Chondrocyte (in vitro differentiated cells): ENCODE measurements around the gene TRAF3. TPM values are rescaled to one million over a fixed set of nuclear protein-coding genes. Genes with fewer than 3 reads are reported as not detected.

ENCODE experiments used
- DNase-seq: peaks from one replicate; pipeline ENCODE4 v3.0.0; 2021; ENCODE audit warnings: mixed read lengths, low spot score
- H3K27ac Mint-ChIP-seq: one replicate; pipeline ENCODE4 v1.8.0; 2021; ENCODE audit warnings: mild to moderate bottlenecking, moderate library complexity, mixed read lengths; ENCODE audit not compliant: unreplicated experiment
- H3K27me3 Mint-ChIP-seq: 2 replicates; pipeline ENCODE4 v1.8.0; 2021; ENCODE audit warnings: low read depth, mixed read lengths
- H3K36me3 Mint-ChIP-seq: 2 replicates; pipeline ENCODE4 v1.8.0; 2021; ENCODE audit warnings: low read depth, mixed read lengths
- H3K4me1 Mint-ChIP-seq: 2 replicates; pipeline ENCODE4 v1.8.0; 2021; ENCODE audit warnings: low read depth, mild to moderate bottlenecking, mixed read lengths
- H3K4me3 Mint-ChIP-seq: one replicate; pipeline ENCODE4 v1.8.0; 2021; ENCODE audit warnings: mild to moderate bottlenecking, moderate library complexity, mixed read lengths; ENCODE audit not compliant: unreplicated experiment
- H3K9me3 Mint-ChIP-seq: 2 replicates; pipeline ENCODE4 v1.8.0; 2021; ENCODE audit warnings: low read depth, mixed read lengths
- CTCF ChIP-seq: fragments of 200-600 bp; sonication (generic); IDR thresholded peaks from 2 replicates; pipeline ENCODE4 v1.5.0; 2021; ENCODE audit warnings: antibody characterized with exemption, mild to moderate bottlenecking, moderate library complexity
- total RNA-seq: library from RNA; stranded (reverse); gene quantifications from 3 replicates; pipeline ENCODE4 v1.2.1, GENCODE V29; 2021

TRAF3 gene
- total RNA-seq, 1 donor from 2014 or later: 20.1 TPM

DNA sequence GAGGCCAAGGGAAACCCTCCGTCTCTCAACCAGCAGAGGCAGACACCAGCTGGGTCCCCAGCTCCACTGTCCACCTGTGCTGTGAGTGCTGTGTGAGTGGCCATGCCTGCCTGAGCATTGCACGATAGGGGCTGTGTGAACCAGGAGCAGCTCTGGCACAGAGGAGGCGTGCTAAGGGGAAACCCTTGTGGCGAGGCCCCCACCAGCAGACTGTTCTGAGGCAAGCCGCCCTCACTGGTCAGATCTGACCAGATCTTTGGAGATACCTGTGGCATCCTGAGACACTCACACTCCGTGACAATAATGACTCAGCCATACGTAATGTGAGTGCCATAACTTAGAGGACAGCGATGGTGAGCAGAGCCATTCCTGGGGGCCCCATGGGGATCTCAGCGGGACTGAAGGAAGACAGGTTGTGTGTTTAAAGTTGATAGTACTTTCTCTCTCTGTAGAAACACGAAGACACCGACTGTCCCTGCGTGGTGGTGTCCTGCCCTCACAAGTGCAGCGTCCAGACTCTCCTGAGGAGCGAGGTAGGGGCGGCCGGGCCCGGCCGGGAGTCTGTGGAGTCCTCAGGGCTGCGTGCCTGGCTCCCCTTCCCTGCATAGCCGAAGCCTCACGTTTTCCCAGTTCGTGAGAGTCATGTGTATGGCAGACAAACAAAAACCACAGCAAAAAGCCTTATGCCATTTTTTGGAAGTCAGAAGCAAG is 108.6 kb downstream of the TRAF3 start:
- TF ChIP-seq CTCF: no peak
- no peak overlapping the region for H3K4me3 Mint-ChIP-seq
- DNase-seq: no peak
- H3K36me3 Mint-ChIP-seq: peaks cover 14% of the 10 kb centered on the region
- H3K27me3 Mint-ChIP-seq: no peaks in the 10 kb centered on the region
- no peak overlapping the region for H3K27ac Mint-ChIP-seq
- H3K4me1 Mint-ChIP-seq: no peaks in the 10 kb centered on the region
- no peaks in the 10 kb centered on the region for H3K9me3 Mint-ChIP-seq

GRCh38 chr14:102888748-102889147 is 111.5 kb downstream of the TRAF3 start:
- Mint-ChIP-seq H3K4me3 (no peak overlapping the region), H3K36me3 (peaks cover 9% of the 10 kb centered on the region), H3K27ac (no peak overlapping the region), H3K9me3 (no peaks in the 10 kb centered on the region), H3K4me1 (peaks cover 12% of the 10 kb centered on the region), H3K27me3 (no peaks in the 10 kb centered on the region)
- TF ChIP-seq CTCF: no peak
- no peak for DNase-seq

DNA sequence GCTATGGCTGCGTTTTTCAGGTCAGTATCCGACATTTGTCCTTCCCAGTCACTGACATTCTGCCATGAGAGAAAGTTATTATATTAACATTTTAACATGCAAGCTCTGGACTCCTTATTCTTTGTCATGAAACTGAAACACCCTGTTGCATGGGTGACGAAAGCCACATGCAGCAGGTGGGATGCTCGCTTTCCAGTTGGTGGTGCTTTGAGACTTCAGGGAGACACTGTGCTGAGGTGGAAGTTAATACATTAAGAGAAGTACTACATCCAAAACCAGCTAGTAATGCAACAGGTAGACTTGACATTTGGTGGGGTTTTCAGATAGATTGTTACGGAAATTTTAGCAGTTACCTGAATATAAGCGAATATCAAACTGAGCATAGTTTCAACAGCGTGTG is 112.4 kb downstream of the TRAF3 start:
- Mint-ChIP-seq H3K36me3 (peaks cover 7% of the 10 kb centered on the region), H3K4me1 (peaks cover 12% of the 10 kb centered on the region), H3K27ac (no peak overlapping the region), H3K9me3 (no peaks in the 10 kb centered on the region), H3K4me3 (no peak overlapping the region), H3K27me3 (no peaks in the 10 kb centered on the region)
- no peak for DNase-seq
- no peak for TF ChIP-seq CTCF

- no peak overlapping the region for H3K27ac Mint-ChIP-seq
- no peaks in the 10 kb centered on the region for H3K9me3 Mint-ChIP-seq
- no peak for DNase-seq
- TF ChIP-seq CTCF: no peak
- peaks cover 12% of the 10 kb centered on the region for H3K36me3 Mint-ChIP-seq
- H3K4me1 Mint-ChIP-seq: peaks cover 12% of the 10 kb centered on the region
- no peaks in the 10 kb centered on the region for H3K27me3 Mint-ChIP-seq
- H3K4me3 Mint-ChIP-seq: no peak overlapping the region
Observed at GRCh38 chr14:102891111-102891510, 113.9 kb downstream of the TRAF3 start.

- no peak for DNase-seq
- Mint-ChIP-seq H3K9me3 (no peaks in the 10 kb centered on the region), H3K36me3 (peaks cover 12% of the 10 kb centered on the region), H3K27ac (no peak overlapping the region), H3K4me1 (peaks cover 12% of the 10 kb centered on the region), H3K4me3 (no peak overlapping the region), H3K27me3 (no peaks in the 10 kb centered on the region)
- no peak for TF ChIP-seq CTCF
Observed at GRCh38 chr14:102891556-102891955, 114.3 kb downstream of the TRAF3 start.
